Parathyroid adenoma (tissue), 2 donors: ENCODE measurements around the gene MAP2K6.

Experiments
- H2AFZ ChIP-seq: fragments of 300-600 bp; sonication (generic); one replicate; pipeline ENCODE4 v1.7.0; 2017; ENCODE audit warnings: antibody characterized with exemption, mild to moderate bottlenecking
- H3K27ac ChIP-seq: fragments of 300-600 bp; sonication (generic); one replicate; pipeline ENCODE4 v1.7.0; 2017
- H3K27me3 ChIP-seq: fragments of 300-600 bp; sonication (generic); one replicate; pipeline ENCODE4 v1.7.0; 2017; ENCODE audit warnings: low read length; ENCODE audit not compliant: control insufficient read depth, insufficient read depth
- H3K36me3 ChIP-seq: fragments of 300-600 bp; sonication (generic); one replicate; pipeline ENCODE4 v1.7.0; 2017; ENCODE audit warnings: low read length; ENCODE audit not compliant: control insufficient read depth, insufficient read depth
- H3K4me1 ChIP-seq: fragments of 300-600 bp; sonication (generic); one replicate; pipeline ENCODE4 v1.7.0; 2017; ENCODE audit warnings: control low read depth
- H3K4me2 ChIP-seq: fragments of 300-600 bp; sonication (generic); one replicate; pipeline ENCODE4 v1.7.0; 2017; ENCODE audit warnings: low read length
- H3K4me3 ChIP-seq: fragments of 300-600 bp; sonication (generic); one replicate; pipeline ENCODE4 v1.7.0; 2017; ENCODE audit warnings: low read depth, low read length
- H3K79me2 ChIP-seq: fragments of 300-600 bp; sonication (generic); one replicate; pipeline ENCODE4 v1.7.0; 2017; ENCODE audit warnings: control low read depth
- H3K9ac ChIP-seq: fragments of 300-600 bp; sonication (generic); one replicate; pipeline ENCODE4 v1.7.0; 2017; ENCODE audit warnings: mild to moderate bottlenecking
- H3K9me3 ChIP-seq: fragments of 300-600 bp; sonication (generic); one replicate; pipeline ENCODE4 v1.7.0; 2017; ENCODE audit warnings: low read length; ENCODE audit not compliant: control insufficient read depth
- CTCF ChIP-seq: fragments of 300-600 bp; sonication (generic); IDR thresholded peaks from one replicate; pipeline ENCODE4 v1.7.0; 2017; ENCODE audit warnings: antibody characterized with exemption, mild to moderate bottlenecking
- donor health status: primary hyperparathyroidism.

The MAP2K6 gene

GRCh38 chr17:69497161-69497560, 82.7 kb downstream of the MAP2K6 start:
- no peaks in the 10 kb centered on the region for H3K36me3 ChIP-seq
- H3K4me2 ChIP-seq: no peak overlapping the region
- no peak overlapping the region for H3K4me3 ChIP-seq
- no peak for TF ChIP-seq CTCF
- H2AFZ ChIP-seq: no peak overlapping the region
- no peak overlapping the region for H3K9ac ChIP-seq
- no peaks in the 10 kb centered on the region for H3K9me3 ChIP-seq
- H3K79me2 ChIP-seq: no peaks in the 10 kb centered on the region
- H3K27me3 ChIP-seq: no peaks in the 10 kb centered on the region
- no peak overlapping the region for H3K27ac ChIP-seq
- H3K4me1 ChIP-seq: no peaks in the 10 kb centered on the region

- Histone ChIP-seq H3K9me3 (no peaks in the 10 kb centered on the region), H3K27me3 (no peaks in the 10 kb centered on the region), H3K4me3 (no peak overlapping the region), H3K27ac (no peak overlapping the region), H3K4me2 (no peak overlapping the region), H3K79me2 (no peaks in the 10 kb centered on the region), H3K36me3 (no peaks in the 10 kb centered on the region), H3K4me1 (no peaks in the 10 kb centered on the region), H2AFZ (no peak overlapping the region), H3K9ac (no peak overlapping the region)
- no peak for TF ChIP-seq CTCF
Measured at GRCh38 chr17:69499318-69499717, 84.8 kb downstream of the MAP2K6 start.

DNA sequence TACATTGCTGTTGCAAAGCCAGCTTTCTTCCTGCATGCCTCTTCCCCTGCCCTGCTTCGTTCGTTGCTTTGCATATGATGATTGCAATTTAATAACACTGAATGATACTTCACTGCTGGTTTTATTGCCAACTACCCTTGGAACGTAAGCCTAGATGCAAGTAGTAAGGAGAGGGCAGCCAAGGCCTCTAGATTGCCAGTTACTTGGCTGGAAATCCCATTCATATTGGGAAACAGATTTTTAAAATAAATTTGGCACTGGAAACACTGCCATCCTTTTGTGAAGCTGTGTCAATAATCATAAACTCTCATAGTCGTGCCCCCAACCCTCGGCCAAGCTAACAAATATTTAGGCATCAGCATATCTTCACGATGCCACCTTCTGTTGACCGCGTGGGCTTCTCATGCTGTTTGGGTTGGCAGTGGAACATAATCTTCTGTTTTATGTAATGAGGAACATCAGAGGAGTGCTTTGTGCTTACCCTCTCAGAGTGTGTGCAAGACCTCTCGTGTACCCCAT, 86.5 kb downstream of the MAP2K6 start:
- Histone ChIP-seq H3K79me2 (no peaks in the 10 kb centered on the region), H2AFZ (no peak overlapping the region), H3K9ac (no peak overlapping the region), H3K27ac (no peak overlapping the region), H3K4me3 (no peak overlapping the region), H3K27me3 (no peaks in the 10 kb centered on the region), H3K4me2 (no peak overlapping the region), H3K9me3 (no peaks in the 10 kb centered on the region), H3K36me3 (no peaks in the 10 kb centered on the region), H3K4me1 (no peaks in the 10 kb centered on the region)
- TF ChIP-seq CTCF: no peak

DNA sequence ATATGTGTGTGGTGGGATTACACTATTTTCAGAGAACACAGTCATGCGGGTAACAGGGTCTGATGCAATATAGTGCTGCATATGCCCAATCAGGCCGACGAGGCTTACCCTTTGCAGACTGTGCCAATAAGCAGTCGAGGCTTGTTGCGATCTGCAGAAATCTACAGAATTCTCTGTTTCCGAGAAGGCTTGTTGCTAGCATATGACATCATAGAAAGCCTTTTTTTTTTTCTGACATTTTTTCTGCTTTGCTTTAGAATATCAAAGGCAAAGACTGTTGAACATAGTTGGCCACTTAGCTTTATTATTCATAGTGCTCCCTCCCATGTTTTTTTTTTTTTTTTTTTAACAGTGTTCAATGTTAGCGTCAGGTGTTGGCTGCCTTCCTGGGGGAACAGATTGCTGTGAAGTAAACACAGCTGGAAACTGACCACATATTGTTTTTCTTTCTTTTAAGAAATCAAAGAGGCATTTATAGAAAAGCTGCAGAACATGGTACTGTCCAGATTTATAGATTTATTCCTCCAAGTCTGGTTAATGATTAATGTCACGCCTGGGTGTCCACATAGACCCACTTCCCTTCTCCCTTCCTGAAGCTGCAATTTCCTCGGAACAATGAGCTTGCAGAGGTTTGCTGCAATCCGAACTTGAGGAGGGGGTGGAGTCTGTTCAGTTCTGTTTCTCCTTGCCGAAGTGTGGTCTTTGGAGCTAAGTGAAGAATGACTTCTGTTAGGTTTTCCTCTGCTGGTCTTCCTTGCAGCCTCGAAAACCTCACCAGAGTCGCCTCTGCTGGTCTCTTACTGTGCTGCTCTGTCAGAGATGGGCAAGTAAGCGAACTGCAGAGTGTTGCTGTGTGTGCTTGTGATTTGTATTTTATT, 87.3 kb downstream of the MAP2K6 start:
- no peak for TF ChIP-seq CTCF

More for the DNA sequence above, 87.3 kb downstream of the MAP2K6 start:
- H3K27me3 ChIP-seq: no peaks in the 10 kb centered on the region
- no peaks in the 10 kb centered on the region for H3K9me3 ChIP-seq
- no peaks in the 10 kb centered on the region for H3K4me1 ChIP-seq
- H2AFZ ChIP-seq: peak overlapping the region; percentile 43
- H3K4me2 ChIP-seq: no peak overlapping the region
- no peak overlapping the region for H3K9ac ChIP-seq
- no peaks in the 10 kb centered on the region for H3K79me2 ChIP-seq
- no peaks in the 10 kb centered on the region for H3K36me3 ChIP-seq
- no peak overlapping the region for H3K27ac ChIP-seq
- no peak overlapping the region for H3K4me3 ChIP-seq
